ENCODE data around the gene WNT7B.
"Not testable (repeated sequence)": the region's sequence is repeated elsewhere in the genome, so short reads cannot be mapped to it uniquely, and the experiment has no call there.

WNT7B gene

DNA sequence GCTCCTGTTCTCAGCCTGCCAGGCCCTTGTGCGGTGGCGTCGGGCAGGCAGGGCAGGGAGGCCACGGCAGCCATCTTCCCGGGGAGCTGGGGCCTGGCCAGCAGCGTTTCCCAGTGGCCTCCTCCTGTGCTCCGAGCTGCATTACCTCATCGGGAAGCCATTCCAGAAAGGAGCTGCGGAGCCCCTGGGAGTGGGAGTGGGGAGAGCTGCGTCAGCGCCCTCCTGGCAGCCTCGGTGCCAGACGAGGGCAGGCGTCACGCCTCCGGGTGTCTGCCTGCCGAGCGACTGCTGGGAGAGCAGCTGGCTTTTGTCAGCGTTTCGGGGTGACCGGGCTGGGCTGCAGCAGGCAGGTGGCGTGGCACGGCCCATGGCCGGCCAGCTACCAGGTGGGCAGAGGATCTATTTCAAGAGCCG, 30.9 kb upstream of the WNT7B start:
- no peak for DNase-seq

GRCh38 chr22:46007003-46007847, 30.3 kb upstream of the WNT7B start:
- DNase-seq, result peak; percentile 12 to 24

- peak; percentile 92 to 93 for DNase-seq
Observed at GRCh38 chr22:46006379-46007002, 29.5 kb upstream of the WNT7B start.

DNA sequence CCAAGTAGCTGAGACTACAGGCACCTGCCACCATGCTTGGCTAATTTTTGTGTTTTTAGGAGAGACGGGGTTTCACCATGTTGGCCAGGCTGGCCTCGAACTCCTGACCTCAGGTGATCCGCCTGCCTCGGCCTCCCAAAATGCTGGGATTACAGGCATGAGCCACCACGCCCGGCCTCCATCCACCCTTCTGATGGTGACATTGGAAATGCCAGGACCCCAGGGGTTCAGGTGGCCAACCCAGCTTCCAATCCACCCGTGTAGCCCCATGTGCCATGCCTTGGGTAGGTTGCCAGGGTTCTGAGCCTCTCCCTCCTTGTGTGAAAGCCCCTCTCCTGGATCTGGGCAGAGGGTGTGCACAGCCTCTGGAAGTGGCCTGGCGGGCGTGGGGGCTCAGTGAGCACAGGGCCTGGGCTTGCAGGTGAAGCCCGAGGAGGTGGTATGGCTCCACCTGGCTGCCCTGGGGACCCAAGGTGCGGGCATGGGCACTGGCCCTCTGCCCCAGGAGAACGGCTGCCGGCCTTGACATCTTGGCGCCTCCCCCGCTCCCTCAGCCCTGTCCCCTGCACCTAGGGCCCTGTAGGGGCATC, 28.2 kb upstream of the WNT7B start:
- not testable (repeated sequence) for DNase-seq

DNA sequence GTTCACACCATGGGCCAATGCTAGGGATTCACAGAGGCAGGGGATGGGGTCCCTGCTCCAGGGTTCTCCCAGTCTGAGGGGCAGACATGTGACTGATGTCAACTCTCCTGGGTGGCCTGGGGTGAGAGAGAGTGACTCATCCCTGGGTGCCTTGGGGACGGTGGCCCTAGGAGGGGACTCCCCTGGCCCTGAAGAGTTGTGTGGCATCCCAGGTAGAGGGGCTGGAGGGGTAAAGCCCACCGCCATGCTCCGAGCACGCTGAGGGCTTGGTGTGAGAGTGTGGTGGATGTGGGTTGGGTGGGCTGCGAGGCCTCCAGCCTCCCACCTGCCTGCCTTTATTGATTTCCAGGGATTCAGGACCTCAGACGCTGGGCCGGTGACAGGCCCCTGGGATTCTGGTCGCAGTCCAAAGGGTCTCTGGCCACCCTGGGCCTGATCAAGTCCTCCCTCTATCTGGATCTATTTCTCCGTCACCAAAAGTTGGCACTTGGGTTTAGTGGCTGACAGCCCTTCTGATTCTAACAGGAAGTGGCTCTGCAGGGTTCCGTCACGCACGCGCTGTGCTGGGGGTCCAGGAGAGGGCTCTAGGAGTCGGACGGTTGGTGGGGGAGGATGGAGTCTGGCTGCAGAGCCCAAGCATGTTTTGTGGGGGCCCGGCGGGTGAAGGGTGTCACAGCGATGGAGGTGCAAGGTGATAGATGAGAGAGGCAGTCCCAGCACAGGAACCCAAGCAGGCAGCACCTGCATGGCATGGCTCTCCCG, 27.3 kb upstream of the WNT7B start:
- DNase-seq, result no peak

GRCh38 chr22:46003271-46004091, 26.5 kb upstream of the WNT7B start:
- DNase-seq, result no peak

GRCh38 chr22:46002757-46003270, 25.9 kb upstream of the WNT7B start:
- no peak for DNase-seq

DNA sequence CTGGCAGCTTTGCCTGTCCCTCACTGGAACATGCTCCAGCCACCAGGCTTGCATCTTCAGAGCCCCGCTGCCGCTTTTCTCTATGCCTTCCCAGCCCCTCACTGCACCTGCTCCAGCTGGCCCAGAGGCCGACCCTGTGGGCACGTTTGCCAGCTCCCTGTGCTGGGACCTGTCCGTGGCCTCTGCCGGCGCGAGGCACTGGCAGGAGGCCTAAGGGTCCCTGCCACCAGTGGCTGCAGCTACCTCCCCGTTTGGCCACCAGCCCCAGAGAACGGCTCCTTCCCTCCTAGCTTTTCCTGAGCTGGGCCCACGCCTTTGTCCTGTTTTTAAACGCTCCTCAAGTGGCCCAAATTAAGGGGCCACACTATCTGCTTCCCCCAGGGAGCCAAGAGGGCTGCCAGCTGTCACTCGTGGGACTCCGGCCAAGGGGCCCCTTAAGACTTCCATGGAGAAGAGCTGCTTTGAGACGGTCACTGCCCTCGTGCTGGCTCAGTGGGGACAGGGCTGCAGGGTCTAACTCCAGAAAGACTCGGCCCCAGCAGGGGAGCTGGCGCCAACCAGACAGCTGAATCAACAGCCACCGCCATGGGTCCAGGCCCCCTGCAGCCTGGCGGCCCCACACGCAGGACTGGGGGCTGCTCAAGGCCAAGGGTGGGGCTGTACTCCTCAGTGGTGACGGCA, 24.6 kb upstream of the WNT7B start:
- no peak for DNase-seq

GRCh38 chr22:46001046-46001425, 24.1 kb upstream of the WNT7B start:
- no peak for DNase-seq

DNA sequence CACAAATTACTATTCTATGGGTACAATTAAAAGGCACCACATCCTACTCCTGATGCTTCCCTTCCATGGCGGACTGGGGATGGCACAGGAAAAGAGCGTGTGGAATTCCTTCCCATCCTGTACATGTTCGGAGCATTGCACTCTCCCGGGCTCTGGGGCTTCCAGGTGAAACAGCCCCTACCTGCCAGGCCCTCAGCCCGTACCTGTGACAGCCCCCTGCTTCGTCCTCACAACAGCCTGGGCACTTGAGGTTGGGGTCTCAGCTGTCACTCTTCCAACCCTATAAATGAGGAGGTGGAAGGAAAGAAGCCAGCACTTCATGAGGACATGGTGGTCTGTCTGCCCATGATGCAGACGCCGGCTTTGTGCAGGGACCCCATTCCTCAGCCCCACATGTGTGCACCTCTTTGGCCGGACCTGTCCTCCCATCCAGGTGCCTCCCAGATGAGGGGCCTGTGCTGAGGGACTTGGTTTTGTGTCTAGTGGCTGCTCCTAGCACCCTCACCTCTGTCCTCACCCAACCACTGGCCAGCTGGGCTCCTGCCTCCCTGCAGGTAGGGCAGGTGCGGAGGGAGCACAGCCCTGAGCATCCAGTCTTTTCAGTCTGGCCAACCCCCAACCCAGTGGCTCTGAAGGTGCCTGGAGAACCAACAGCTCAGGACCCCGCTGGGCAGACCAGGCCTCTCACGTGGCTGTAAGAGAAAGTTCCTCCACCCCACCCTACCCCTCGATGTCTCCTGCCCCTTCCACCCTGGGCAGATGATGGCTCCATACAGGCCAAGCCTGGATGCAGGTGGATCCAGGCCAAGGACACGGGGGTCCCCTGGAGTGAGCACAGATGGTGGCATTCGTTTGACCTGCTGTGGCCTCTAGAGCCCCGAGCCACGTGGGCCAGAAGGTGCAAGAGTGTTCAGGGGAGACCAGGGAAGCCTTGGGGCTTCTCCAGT, 23.4 kb upstream of the WNT7B start:
- no peak for DNase-seq

- no peak for DNase-seq
Observed at GRCh38 chr22:45999379-45999971, 22.5 kb upstream of the WNT7B start.

DNA sequence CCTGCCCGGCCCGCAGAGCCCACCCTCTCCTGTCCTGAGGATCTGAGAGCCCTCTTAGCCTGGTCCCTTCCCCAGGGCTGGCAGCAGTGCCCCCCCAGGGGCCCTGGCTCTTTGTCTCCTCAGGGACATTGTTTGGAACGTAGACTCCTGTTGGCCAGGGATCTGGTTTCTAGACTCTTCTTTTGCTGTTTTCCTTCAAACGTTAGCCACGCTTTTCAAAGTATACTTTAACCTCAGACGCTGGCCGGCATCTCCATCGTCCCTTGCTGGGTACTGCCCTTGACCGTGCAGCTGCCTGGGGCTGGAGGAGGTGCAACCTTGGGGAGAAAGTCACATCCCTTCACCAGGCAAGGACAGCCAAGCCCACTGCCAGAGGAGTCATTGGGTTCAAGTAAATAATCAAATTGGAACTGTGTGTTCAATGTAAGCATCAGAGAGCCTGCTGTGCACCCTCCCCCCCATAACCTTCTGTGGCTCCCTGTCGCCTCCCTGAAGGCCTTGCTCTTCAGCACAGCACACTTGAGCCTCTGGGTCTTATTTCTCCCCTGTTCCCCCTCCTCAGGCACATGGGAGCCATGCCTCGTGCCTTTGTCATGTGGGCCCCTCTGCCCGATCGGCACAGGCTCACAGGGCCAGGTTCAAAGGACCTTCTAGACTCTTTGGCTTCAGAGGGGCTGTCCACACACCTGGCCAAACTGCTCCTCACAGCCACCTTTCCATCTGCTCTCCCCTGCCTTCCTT, 21.8 kb upstream of the WNT7B start:
- no peak for DNase-seq

- no peak for DNase-seq
Observed at GRCh38 chr22:45997777-45998637, 21.0 kb upstream of the WNT7B start.

DNA sequence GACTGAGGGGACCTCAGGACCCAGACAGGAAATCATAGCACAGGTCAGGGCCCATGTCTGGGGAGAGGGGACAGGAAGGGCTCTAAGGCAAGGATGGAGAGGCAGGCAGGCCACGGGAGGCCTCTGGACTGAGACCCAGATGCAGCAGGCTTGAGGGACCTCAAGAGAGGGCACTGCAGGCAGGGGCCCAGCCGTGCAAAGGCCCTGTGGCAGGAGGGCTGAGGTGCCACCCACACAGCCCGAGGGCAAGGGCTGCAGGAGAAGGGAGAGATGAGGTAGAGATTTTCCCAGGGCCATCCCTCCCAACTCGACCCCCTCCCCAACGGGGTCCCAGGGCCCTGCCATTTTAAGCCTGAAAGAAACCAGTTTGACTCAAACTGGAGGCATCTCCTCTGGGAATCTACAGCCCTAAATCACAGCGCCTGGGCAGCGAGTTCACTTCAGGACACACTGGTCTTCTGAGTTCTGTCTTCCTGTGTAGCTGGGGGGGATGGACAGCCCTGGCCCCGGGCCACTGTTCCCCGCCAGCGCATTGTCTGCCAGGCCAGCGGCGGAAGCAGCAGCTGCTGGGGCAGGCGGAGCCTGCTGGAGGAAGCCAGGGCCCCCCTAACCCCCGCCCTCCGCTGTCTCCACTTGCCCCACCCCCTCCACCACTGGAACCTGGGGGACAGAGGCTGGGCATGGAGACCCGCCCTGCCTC, 20.3 kb upstream of the WNT7B start:
- DNase-seq, result no peak

DNA sequence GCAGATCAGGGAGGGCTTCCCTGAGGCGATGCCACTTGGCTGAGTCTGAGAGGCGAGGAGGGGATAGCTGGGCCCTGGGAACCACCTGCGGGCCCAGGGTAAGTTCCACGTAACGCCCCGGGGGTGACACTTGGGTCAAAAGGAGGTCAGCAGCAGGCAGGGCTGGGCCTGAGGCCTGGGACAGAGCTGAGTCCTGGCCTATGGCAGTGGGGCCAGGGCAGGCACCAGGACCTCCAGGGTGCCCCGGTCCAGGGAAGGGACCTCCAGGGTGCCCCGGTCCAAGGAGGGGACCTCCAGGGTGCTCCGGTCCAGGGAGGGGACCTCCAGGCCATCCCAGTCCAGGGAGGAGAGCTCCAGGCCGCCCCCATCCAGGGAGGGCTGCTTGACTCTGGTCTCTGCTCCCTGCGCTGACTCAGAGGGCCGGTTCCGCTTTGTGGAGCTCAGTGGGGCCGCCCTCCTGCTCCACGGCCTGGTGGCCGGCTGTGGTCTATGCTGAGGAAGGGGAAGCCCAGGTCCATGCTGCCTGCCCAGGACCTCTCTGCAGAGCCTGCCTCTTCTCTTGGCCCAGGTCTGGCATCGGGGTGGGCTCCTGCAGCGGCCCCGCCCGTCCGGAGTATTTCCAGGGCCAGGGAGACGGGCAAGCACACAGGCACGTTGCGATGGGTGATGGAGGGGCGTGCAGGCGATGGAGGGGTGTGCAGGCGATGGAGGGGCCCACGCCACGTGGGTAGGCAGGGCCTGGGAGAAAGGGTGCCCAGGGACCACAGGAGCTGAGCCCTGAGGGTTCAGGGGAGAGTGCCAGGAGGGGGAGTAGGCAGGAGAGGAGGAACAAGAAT, 19.5 kb upstream of the WNT7B start:
- DNase-seq, result no peak

- DNase-seq, result no peak
Observed at GRCh38 chr22:45995405-45996101, 18.6 kb upstream of the WNT7B start.

Measured in activated CD4-positive, alpha-beta T cell treated with anti-CD3 and anti-CD28 coated beads, Interleukin-2, amount 50 U/mL, for 48 hours (primary cell).